K562 (cell line): ENCODE results near the gene TTC33. TPM values are rescaled to one million over a fixed set of nuclear protein-coding genes. Genes with fewer than 3 reads are reported as not detected.
A peak's percentile ranks its signal among the peaks of the same experiment; 100 is the strongest.

ENCODE experiments used
- ATAC-seq: fragments of 200-7000 bp; cut with Tn5 transposase; 3 replicates; pipeline ENCODE4 v1.9.1; 2020; ENCODE audit warnings: moderate library complexity
- BruUV-seq: library from RNA; stranded (reverse); fragments of 400-500 nt; replicated peaks from 2 replicates; lab custom pipeline; 2021; lab: Mats Ljungman, UMichigan
- CTCF ChIA-PET: fragments of 300-600 bp; formaldehyde crosslinking; extraction: SDS; loops from one replicate; lab custom pipeline; 2021; ENCODE audit warnings: low intra/inter-chr PET ratio; lab: Yijun Ruan, JAX
- POLR2A ChIA-PET: fragments of 300-600, 350-650 bp; sonication (Branson Sonifier 250); formaldehyde crosslinking; extraction: SDS; loops from one replicate; lab custom pipeline; 2021; ENCODE audit warnings: antibody characterized with exemption, inconsistent platforms; lab: Yijun Ruan, JAX
- DNase-seq, 4 experiments: peaks; one replicate each; pipeline versions ENCODE4 v3.0.0 to v3.0.0-alpha.2; 2011 to 2018; ENCODE audit warnings: low spot score in 3 of 4, mixed read lengths in 3 of 4; ENCODE audit errors: extremely low read depth in 1 of 4
- FAIRE-seq: peaks from 2 replicates; lab custom pipeline; 2011; peaks lifted over from hg19 to GRCh38; lab: Jason Lieb, UNC
- H2AFZ ChIP-seq: 2 replicates; pipeline ENCODE4 v1.6.0; 2011; ENCODE audit warnings: low read depth, low read length, control low read depth, inconsistent platforms
- H3K27ac ChIP-seq: fragments of 200-600 bp; 3 replicates; pipeline ENCODE4 v1.8.0; 2011; ENCODE audit warnings: low read depth, mild to moderate bottlenecking, control low read depth, inconsistent platforms, low read length, moderate library complexity, mixed read lengths; ENCODE audit errors: extremely low read depth
- H3K27me3 ChIP-seq, 2 experiments: fragments of 300-600 bp in 1 of 2; 2 replicates in 1 of 2; 3 replicates in 1 of 2; pipeline versions ENCODE4 v1.6.0 to v1.8.0; 2011; ENCODE audit warnings: inconsistent platforms in 2 of 2, low read length in 2 of 2, mild to moderate bottlenecking in 1 of 2, mixed read lengths in 1 of 2, moderate library complexity in 1 of 2; ENCODE audit not compliant: control insufficient read depth in 2 of 2, insufficient read depth in 2 of 2
- H3K36me3 ChIP-seq: fragments of 300-600 bp; 3 replicates; pipeline ENCODE4 v1.8.0; 2011; ENCODE audit warnings: mild to moderate bottlenecking, low read length, inconsistent platforms; ENCODE audit not compliant: control insufficient read depth, insufficient read depth
- H3K4me1 ChIP-seq, 2 experiments: fragments of 200-600 bp in 1 of 2; replicated peaks in 1 of 2; 2 replicates in 1 of 2; 3 replicates in 1 of 2; pipeline versions ENCODE4 v1.5.1 to v1.8.0; 2011; ENCODE audit warnings: inconsistent platforms in 2 of 2, low read length in 2 of 2, mild to moderate bottlenecking in 1 of 2, mixed read lengths in 1 of 2, moderate library complexity in 1 of 2; ENCODE audit not compliant: control insufficient read depth in 2 of 2, insufficient read depth in 2 of 2
- H3K4me2 ChIP-seq: 2 replicates; pipeline ENCODE4 v1.6.1; 2011; ENCODE audit warnings: low read length, control low read depth, inconsistent platforms, mixed read lengths; ENCODE audit not compliant: insufficient read depth
- H3K4me3 ChIP-seq: fragments of 200-600 bp; sonication (generic), shearing (Covaris generic); 2 replicates; pipeline ENCODE4 v1.5.1; 2016; ENCODE audit warnings: control low read depth, inconsistent platforms
- H3K79me2 ChIP-seq: fragments of 200-600 bp; 3 replicates; pipeline ENCODE4 v1.8.0; 2011; ENCODE audit warnings: low read length, inconsistent platforms; ENCODE audit not compliant: control insufficient read depth, insufficient read depth
- H3K9ac ChIP-seq, 2 experiments: 2 replicates each; pipeline versions ENCODE4 v1.6.0 to v1.6.1; 2011; ENCODE audit warnings: low read depth in 2 of 2, low read length in 2 of 2, control low read depth in 1 of 2, inconsistent platforms in 1 of 2, mild to moderate bottlenecking in 1 of 2, mixed read lengths in 1 of 2; ENCODE audit not compliant: insufficient read depth in 1 of 2
- H3K9me1 ChIP-seq: one replicate; pipeline ENCODE4 v1.6.0; 2011; ENCODE audit warnings: inconsistent platforms, mild to moderate bottlenecking, low read length, moderate library complexity; ENCODE audit not compliant: control insufficient read depth, insufficient read depth
- H3K9me3 ChIP-seq: replicated peaks from 2 replicates; pipeline ENCODE4 v1.5.1; 2011; ENCODE audit warnings: low read depth, low read length, inconsistent platforms; ENCODE audit not compliant: control insufficient read depth, insufficient read depth
- H4K20me1 ChIP-seq: replicated peaks from 2 replicates; pipeline ENCODE4 v1.6.1; 2011; ENCODE audit warnings: low read length, inconsistent platforms, mixed read lengths; ENCODE audit not compliant: control insufficient read depth, insufficient read depth
- CBX2 ChIP-seq: fragments of 200-600 bp; sonication (generic); IDR thresholded peaks from one replicate; pipeline ENCODE4 v1.6.1; 2012; ENCODE audit warnings: mild to moderate bottlenecking, low read length, inconsistent platforms; ENCODE audit not compliant: insufficient read depth, poor library complexity, severe bottlenecking
- IRF9 ChIP-seq: fragments of 450-650 bp; IDR thresholded peaks from 2 replicates; pipeline ENCODE4 v1.6.1; 2016; ENCODE audit warnings: missing biosample characterization, missing genetic modification characterization
- POLR2AphosphoS5 ChIP-seq: IDR thresholded peaks from 2 replicates; pipeline ENCODE4 v1.6.1; 2011; ENCODE audit warnings: mild to moderate bottlenecking, low read depth, low read length, moderate library complexity; ENCODE audit not compliant: control insufficient read depth, insufficient read depth
- SREBF1 ChIP-seq: fragments of 150-350 bp; IDR thresholded peaks from 2 replicates; pipeline ENCODE4 v1.6.1; 2014; ENCODE audit warnings: antibody characterized with exemption, low read depth, low read length, borderline replicate concordance
- ZBTB12 ChIP-seq: fragments of 250-450 bp; sonication (Bioruptor Pico); IDR thresholded peaks from 2 replicates; pipeline ENCODE4 v1.4.0; 2020
- WGBS: fragments of 100-300 bp; shearing (Covaris generic); methylation state at CpG from one replicate; pipeline ENCODE4 v1.1.6; 2016; ENCODE audit warnings: low coverage, mixed read lengths; ENCODE audit not compliant: insufficient coverage; ENCODE audit errors: missing lambda C conversion rate; 5-methylcytosine and 5-hydroxymethylcytosine counted together
- in situ Hi-C: fragments of 300-500 bp; cut with MboI; formaldehyde crosslinking; loops from 4 replicates; pipeline ENCODE4 v1.15.0; 2018; ENCODE audit warnings: inconsistent platforms, mixed read lengths
- intact Hi-C: fragments of 100-400 bp; cut with micrococcal nuclease; formaldehyde crosslinking; loops from 2 replicates; pipeline ENCODE4 v1.14.2; 2022
- polyA plus RNA-seq, 8 experiments: library from polyadenylated mRNA; depleted of rRNA in 4 of 8; stranded (reverse) in 5 of 8; unstranded in 3 of 8; fragments of >200 nt; fragmentation: Nextera tagmentation in 2 of 8; fragmentation: Illumina TruSeq in 1 of 8; extraction: Ambion mirVana in 2 of 8; extraction: Trizol in 1 of 8; gene quantifications; 2 replicates each; pipeline versions ENCODE4 v1.2.1 to v1.2.3, GENCODE V29; 2011 to 2014; ENCODE audit warnings: inconsistent platforms in 1 of 8, missing spikeins in 1 of 8
- total RNA-seq, 7 experiments: library from RNA; depleted of rRNA in 6 of 7; stranded (reverse); fragments of >200 nt in 6 of 7; fragmentation: Illumina TruSeq in 2 of 7; extraction: Trizol in 2 of 7; gene quantifications; 2 replicates each; pipeline versions ENCODE4 v1.2.1 to v1.2.3, GENCODE V29; 2011 to 2021; ENCODE audit warnings: low replicate concordance in 1 of 7

Gene TTC33
- total and polyA plus RNA-seq, 9 of the 15 experiments (the other 6 are each of a cell fraction or from before 2014, with no cell fraction given), result 11.5 to 24.9 (median 21.1) TPM

- Histone ChIP-seq H3K27me3 (peaks cover 14% of the 10 kb centered on the region in 2 experiments), H3K9ac (no peak overlapping the region), H3K79me2 (no peaks in the 10 kb centered on the region), H3K36me3 (no peaks in the 10 kb centered on the region), H3K9me1 (no peaks in the 10 kb centered on the region), H3K9me3 (no peaks in the 10 kb centered on the region), H3K4me3 (no peak overlapping the region), H3K4me2 (no peak overlapping the region), H2AFZ (no peak overlapping the region), H4K20me1 (no peaks in the 10 kb centered on the region), H3K4me1 (peaks cover 0 to 23% of the 10 kb centered on the region in 2 experiments; a peak in 2 of 5 replicates), H3K27ac (no peak overlapping the region)
- ATAC-seq (no peak), DNase-seq (no peak), FAIRE-seq (no peak)
- 0% methylated on average over 2 of the region's 2 CpGs for WGBS
- POLR2A ChIA-PET, result interaction anchor here (0.7 to 1.0 kb wide), 2 partner anchors 8 to 12 kb away, joined by 3 read pairs; no protein-coding TSS in a partner anchor
- in situ Hi-C loops, result loop anchor here (25.0 kb wide), 1 partner anchor 740 kb away; no protein-coding TSS in a partner anchor
- TF ChIP-seq ZBTB12 (CRISPR knock-in tag) (no peak), SREBF1 (no peak), POLR2AphosphoS5 (no peak), CBX2 (peak; percentile 66), IRF9 (tag) (no peak)
- intact Hi-C loops, result no loop called here
- BruUV-seq, result no TSS peak
- CTCF ChIA-PET, result interaction anchor here (0.7 kb wide), 1 partner anchor 11 kb away, joined by 3 read pairs; no protein-coding TSS in a partner anchor
Observed at GRCh38 chr5:40677456-40677855, 78.3 kb downstream of the TTC33 start.
